Measurements from ENCODE around the gene SMIM14.
"Not testable (repeated sequence)": the region's sequence is repeated elsewhere in the genome, so short reads cannot be mapped to it uniquely, and the experiment has no call there.

The SMIM14 gene

GRCh38 chr4:39648213-39648612 lies 9.5 kb upstream of the SMIM14 start:
- no peak for DNase-seq (ENCODE audit: low read depth in 2 of 3, low spot score in 1 of 3)

DNA sequence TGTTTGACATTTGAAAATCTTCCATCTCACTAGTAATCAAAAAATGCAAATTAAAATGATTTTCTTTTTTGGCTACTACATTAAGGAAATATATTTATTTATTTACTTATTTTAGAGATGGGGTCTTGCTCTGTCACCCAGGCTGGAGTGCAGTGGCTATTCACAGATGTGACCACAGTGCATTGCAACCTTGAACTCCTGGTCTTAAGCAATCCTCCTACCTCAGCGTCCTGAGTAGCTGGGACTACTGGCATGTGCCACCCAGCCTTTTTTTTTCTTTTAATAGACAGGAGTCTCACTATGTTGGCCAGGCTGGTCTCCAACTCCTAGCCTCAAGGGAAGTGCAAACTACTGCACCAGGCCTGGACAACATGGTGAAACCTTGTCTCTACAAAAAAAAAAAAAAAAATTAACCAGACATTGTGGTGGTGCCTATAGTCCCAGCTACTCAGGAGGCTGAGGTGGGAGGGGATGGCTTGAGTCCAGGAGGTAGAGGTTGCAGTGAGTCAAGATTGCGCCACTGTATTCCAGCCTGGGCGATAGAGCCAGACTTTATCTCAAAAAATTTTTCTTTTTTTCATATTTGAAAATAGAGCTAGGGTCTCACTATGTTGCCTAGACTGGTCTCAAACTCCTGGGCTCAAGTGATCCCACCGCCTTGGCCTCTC lies 4.4 kb upstream of the SMIM14 start:
- DNase-seq (ENCODE audit: low read depth in 2 of 3, low spot score in 1 of 3) = no peak

GRCh38 chr4:39641451-39641850 lies 2.8 kb upstream of the SMIM14 start:
- no peak for DNase-seq (ENCODE audit: low read depth in 2 of 3, low spot score in 1 of 3)

DNA sequence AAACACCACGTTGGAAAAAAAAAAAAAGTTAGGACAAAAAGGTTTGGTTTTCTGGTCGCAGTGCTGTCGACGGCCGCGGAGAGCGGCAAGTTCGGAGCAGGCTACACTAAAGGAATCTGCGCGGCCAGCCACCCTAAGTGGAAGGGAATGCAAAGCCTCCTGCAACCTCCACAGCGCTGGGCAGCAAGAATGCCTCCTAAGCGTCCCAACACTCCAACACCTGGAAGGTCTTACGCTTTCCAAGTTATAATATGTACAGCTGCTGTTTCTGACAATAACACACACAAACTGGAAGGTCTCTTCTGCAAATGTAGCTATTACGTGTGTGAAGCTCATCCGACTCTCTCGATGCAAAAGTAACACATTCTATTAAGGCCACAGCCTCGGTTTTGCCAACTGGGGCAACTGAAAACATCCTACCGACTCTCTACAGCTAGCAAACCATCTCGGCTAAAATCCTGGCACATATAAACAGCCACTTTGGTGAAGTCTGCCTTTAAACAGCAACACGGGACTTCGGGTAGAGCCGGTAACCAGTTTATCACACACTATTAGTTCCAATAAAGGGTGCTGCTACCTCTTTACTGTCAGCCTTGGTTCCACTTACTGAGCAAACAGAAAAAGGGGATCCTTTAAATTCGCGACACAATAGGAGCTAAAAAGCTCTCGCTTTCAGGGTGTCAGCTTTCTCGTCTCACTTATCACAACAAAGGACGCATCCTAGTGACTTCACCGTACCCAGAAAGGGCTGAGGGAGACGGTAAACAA lies 895 bp downstream of the SMIM14 start:
- DNase-seq (ENCODE audit: low read depth in 2 of 3, low spot score in 1 of 3) = peak in 1 of 3 donors; percentile 12

DNA sequence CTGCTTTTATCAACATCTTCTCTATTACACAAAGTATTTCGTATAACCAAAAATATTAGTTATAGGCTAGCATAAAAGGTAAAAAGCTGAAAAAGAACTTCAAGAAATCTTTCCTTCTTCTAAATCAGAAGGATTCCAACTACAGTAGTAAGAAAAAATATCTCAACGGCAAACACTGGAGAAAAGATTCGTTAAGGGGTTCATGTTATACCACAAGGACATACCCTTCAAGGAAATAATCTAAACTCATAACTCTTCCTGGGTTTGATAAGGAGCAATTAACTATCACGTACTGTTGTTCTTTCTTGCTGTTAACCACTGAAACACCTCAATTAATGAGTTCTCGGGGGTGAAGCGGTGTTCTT lies 1.5 kb downstream of the SMIM14 start:
- DNase-seq (ENCODE audit: low read depth in 2 of 3, low spot score in 1 of 3) = no peak

- no peak for DNase-seq (ENCODE audit: low read depth in 2 of 3, low spot score in 1 of 3)
Observed at GRCh38 chr4:39636531-39637184, 2.0 kb downstream of the SMIM14 start.

DNA sequence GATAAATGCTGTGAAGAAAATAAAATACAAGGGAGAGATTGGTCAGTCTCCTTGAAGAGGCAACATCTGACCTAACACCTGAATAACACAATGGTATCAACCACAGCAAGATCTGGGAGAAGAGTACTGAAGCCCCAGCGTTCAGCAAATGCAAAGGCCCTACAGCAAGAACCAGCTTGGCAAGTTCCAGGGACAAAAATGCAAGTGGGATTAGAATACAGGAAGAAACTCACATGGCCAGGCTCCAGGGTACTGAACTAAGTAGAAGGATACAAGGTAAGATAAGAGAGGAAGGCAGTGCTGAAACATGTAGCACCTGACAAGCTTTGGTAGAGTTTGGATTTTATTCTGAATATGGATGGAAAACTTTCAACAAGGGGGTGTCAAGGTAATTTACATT lies 3.6 kb downstream of the SMIM14 start:
- no peak for DNase-seq (ENCODE audit: low read depth in 2 of 3, low spot score in 1 of 3)

- no peak for DNase-seq (ENCODE audit: low read depth in 2 of 3, low spot score in 1 of 3)
Observed at GRCh38 chr4:39631700-39632079, 7.0 kb downstream of the SMIM14 start.

DNA sequence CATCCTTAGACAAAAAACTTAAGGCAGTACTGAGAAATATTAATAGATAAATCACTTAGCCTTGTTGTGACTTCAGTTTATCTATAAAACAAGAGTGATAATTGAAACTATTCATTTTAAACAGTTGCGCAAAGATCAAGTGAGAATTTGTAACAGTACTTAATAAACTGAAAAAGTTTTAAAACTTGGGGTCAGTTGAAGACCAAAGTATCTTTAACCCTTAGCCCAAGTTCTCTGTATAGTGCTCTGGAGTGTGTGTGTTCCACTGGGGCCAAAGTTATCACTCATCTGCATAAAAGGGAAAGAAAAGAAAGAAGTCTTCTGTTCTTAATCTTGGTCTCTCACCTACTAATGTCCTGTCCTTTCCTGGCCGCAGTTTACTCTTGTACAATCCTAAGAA lies 11.3 kb downstream of the SMIM14 start:
- DNase-seq (ENCODE audit: low read depth in 2 of 3, low spot score in 1 of 3) = no peak

GRCh38 chr4:39626913-39627312 lies 11.8 kb downstream of the SMIM14 start:
- no peak for DNase-seq (ENCODE audit: low read depth in 2 of 3, low spot score in 1 of 3)

DNA sequence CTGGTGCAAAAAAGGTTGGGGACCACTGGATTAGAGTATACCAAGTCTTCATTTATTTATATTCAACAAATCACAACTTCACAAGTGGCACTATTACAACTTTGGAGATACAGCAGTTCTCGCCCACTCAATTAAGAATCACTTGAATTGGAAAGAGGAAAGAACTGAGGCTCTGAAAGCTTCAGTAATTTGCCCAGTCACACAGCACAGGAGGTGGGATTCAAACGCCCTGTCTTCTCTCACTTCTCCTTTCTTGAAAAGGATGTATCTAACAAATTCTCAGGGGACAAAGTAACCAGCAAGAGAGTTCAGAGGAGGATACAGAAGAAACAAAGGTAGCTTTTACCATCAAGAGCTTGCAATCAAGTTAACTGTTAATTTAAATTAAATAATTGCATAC lies 12.4 kb downstream of the SMIM14 start:
- DNase-seq (ENCODE audit: low read depth in 2 of 3, low spot score in 1 of 3) = no peak

GRCh38 chr4:39621582-39621981 lies 17.1 kb downstream of the SMIM14 start:
- DNase-seq (ENCODE audit: low read depth in 2 of 3, low spot score in 1 of 3) = no peak

- DNase-seq (ENCODE audit: low read depth in 2 of 3, low spot score in 1 of 3) = no peak
Observed at GRCh38 chr4:39620551-39621313, 17.9 kb downstream of the SMIM14 start.

- no peak for DNase-seq (ENCODE audit: low read depth in 2 of 3, low spot score in 1 of 3)
Observed at GRCh38 chr4:39617534-39617933, 21.1 kb downstream of the SMIM14 start.

DNA sequence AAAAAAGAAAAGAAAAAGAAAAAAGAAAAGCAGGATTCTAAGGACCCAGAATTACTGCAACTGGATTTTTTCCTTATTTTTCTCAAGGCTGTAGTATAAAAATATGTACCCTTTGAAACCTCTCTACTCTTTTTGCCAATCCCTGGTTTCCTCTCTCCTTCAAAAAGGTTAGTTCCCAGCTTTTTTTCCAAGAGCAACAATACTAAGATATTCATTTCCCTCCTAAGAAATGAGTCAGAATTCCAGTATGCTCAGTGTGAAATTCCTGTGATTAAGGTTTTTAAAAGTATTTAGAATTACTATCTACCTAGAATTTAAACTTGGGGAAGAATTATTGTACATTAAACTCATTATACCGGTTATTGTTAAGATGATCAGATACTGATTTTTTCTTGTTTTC lies 22.0 kb downstream of the SMIM14 start:
- no peak for DNase-seq (ENCODE audit: low read depth in 2 of 3, low spot score in 1 of 3)

- not testable (repeated sequence) for DNase-seq (ENCODE audit: low read depth in 2 of 3, low spot score in 1 of 3)
Observed at GRCh38 chr4:39616112-39616511, 22.6 kb downstream of the SMIM14 start.

- no peak for DNase-seq (ENCODE audit: low read depth in 2 of 3, low spot score in 1 of 3)
Observed at GRCh38 chr4:39614487-39615162, 24.0 kb downstream of the SMIM14 start.

- no peak for DNase-seq (ENCODE audit: low read depth in 2 of 3, low spot score in 1 of 3)
Observed at GRCh38 chr4:39613093-39613656, 25.5 kb downstream of the SMIM14 start.

GRCh38 chr4:39609454-39609931 lies 29.2 kb downstream of the SMIM14 start:
- DNase-seq (ENCODE audit: low read depth in 2 of 3, low spot score in 1 of 3) = no peak

GRCh38 chr4:39608451-39608850 lies 30.2 kb downstream of the SMIM14 start:
- DNase-seq (ENCODE audit: low read depth in 2 of 3, low spot score in 1 of 3) = no peak

GRCh38 chr4:39606747-39607146 lies 31.9 kb downstream of the SMIM14 start:
- DNase-seq (ENCODE audit: low read depth in 2 of 3, low spot score in 1 of 3) = no peak
